OCI-LY1 (cell line): Measurements from ENCODE around the gene DOK5.

ENCODE experiments used
- H2AFZ ChIP-seq: fragments of 200-600 bp; sonication (generic), shearing (Covaris generic); 2 replicates; pipeline ENCODE4 v1.6.0; 2014; ENCODE audit warnings: antibody characterized with exemption, mild to moderate bottlenecking, low read length
- H3F3A ChIP-seq: fragments of 200-600 bp; sonication (generic), shearing (Covaris generic); 2 replicates; pipeline ENCODE4 v1.6.0; 2014; ENCODE audit warnings: mild to moderate bottlenecking, antibody characterized with exemption, low read length, moderate library complexity; ENCODE audit not compliant: insufficient read depth
- H3K27ac ChIP-seq: fragments of 200-600 bp; sonication (generic); 2 replicates; pipeline ENCODE4 v1.5.1; 2014; ENCODE audit warnings: low read length, mixed run types, mild to moderate bottlenecking, low read depth; ENCODE audit not compliant: poor library complexity, severe bottlenecking
- H3K27me3 ChIP-seq: fragments of 200-600 bp; sonication (generic); 2 replicates; pipeline ENCODE4 v1.6.0; 2014; ENCODE audit warnings: antibody characterized with exemption, mild to moderate bottlenecking, low read length, moderate library complexity; ENCODE audit not compliant: insufficient read depth
- H3K36me3 ChIP-seq: fragments of 200-600 bp; sonication (generic); 2 replicates; pipeline ENCODE4 v1.6.1; 2014; ENCODE audit warnings: mild to moderate bottlenecking, antibody characterized with exemption, low read length, moderate library complexity, mixed read lengths; ENCODE audit not compliant: insufficient read depth
- H3K4me1 ChIP-seq: fragments of 200-600 bp; sonication (generic); 2 replicates; pipeline ENCODE4 v1.5.1; 2014; ENCODE audit warnings: mild to moderate bottlenecking, low read length, moderate library complexity; ENCODE audit not compliant: insufficient read depth, severe bottlenecking
- H3K4me2 ChIP-seq: fragments of 200-600 bp; sonication (generic), shearing (Covaris generic); 2 replicates; pipeline ENCODE4 v1.6.1; 2014; ENCODE audit warnings: low read length
- H3K4me3 ChIP-seq: fragments of 200-600 bp; sonication (generic); 2 replicates; pipeline ENCODE4 v1.5.1; 2014; ENCODE audit warnings: low read length, low read depth, mild to moderate bottlenecking, mixed read lengths; ENCODE audit not compliant: poor library complexity, severe bottlenecking
- H3K79me2 ChIP-seq: fragments of 200-600 bp; shearing (Covaris generic); 2 replicates; pipeline ENCODE4 v1.6.1; 2016; ENCODE audit warnings: mixed run types, low read length, mixed read lengths; ENCODE audit not compliant: insufficient read depth
- H3K9ac ChIP-seq: fragments of 200-600 bp; sonication (generic), shearing (Covaris generic); 2 replicates; pipeline ENCODE4 v1.6.1; 2014; ENCODE audit warnings: mild to moderate bottlenecking, low read length, mixed read lengths
- H3K9me2 ChIP-seq: fragments of 200-600 bp; sonication (generic), shearing (Covaris generic); 2 replicates; pipeline ENCODE4 v1.6.1; 2014; ENCODE audit warnings: low read depth, mild to moderate bottlenecking, low read length, mixed read lengths
- H3K9me3 ChIP-seq: fragments of 200-600 bp; shearing (Covaris generic); 2 replicates; pipeline ENCODE4 v1.6.1; 2014; ENCODE audit warnings: low read length, mixed read lengths
- H4K20me1 ChIP-seq: fragments of 200-600 bp; sonication (generic), shearing (Covaris generic); 2 replicates; pipeline ENCODE4 v1.6.0; 2016; ENCODE audit warnings: mild to moderate bottlenecking, low read length; ENCODE audit not compliant: insufficient read depth
- EZH2 ChIP-seq: fragments of 200-600 bp; sonication (generic), shearing (Covaris generic); IDR thresholded peaks from 2 replicates; pipeline ENCODE4 v1.8.0; 2017; ENCODE audit warnings: borderline replicate concordance, mixed run types, mild to moderate bottlenecking, antibody characterized with exemption, low read length, moderate library complexity, mixed read lengths
- TF ChIP-seq, protein P1 (sequence below): fragments of 200-600 bp; sonication (generic), shearing (Covaris generic); IDR thresholded peaks from 2 replicates; pipeline ENCODE4 v1.5.1; 2017; ENCODE audit warnings: mild to moderate bottlenecking, antibody characterized with exemption, low read length, moderate library complexity, mixed read lengths

Gene DOK5

DNA sequence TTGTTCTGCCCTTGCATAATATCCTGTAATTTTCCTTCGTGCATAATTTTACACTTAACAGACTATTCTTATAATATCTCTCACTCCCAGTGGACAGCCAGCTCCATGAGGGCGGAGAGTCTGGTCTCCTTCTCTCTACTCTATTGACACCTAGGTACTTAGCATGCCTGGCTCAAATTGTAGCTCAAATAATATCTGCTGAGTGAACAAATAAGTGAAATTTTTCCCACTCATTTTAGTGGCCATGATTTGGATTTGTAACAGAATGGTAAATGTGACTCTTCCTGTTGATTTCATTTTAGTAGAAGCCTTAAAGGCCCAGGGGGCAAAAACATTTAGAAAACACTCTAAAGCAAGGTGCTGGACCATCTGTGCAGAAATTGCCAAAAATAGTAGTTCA, 7.8 kb upstream of the DOK5 start:
- Histone ChIP-seq H3K4me3 (no peak overlapping the region), H3K79me2 (no peaks in the 10 kb centered on the region), H2AFZ (no peak overlapping the region), H3K9me3 (no peaks in the 10 kb centered on the region), H3K27ac (no peak overlapping the region), H3F3A (no peaks in the 10 kb centered on the region), H3K9ac (no peak overlapping the region), H3K27me3 (no peaks in the 10 kb centered on the region), H3K4me1 (no peaks in the 10 kb centered on the region), H4K20me1 (no peaks in the 10 kb centered on the region), H3K36me3 (no peaks in the 10 kb centered on the region), H3K4me2 (no peak overlapping the region), H3K9me2 (no peaks in the 10 kb centered on the region)
- TF ChIP-seq EZH2, result no peak
- TF ChIP-seq, protein P1, sequence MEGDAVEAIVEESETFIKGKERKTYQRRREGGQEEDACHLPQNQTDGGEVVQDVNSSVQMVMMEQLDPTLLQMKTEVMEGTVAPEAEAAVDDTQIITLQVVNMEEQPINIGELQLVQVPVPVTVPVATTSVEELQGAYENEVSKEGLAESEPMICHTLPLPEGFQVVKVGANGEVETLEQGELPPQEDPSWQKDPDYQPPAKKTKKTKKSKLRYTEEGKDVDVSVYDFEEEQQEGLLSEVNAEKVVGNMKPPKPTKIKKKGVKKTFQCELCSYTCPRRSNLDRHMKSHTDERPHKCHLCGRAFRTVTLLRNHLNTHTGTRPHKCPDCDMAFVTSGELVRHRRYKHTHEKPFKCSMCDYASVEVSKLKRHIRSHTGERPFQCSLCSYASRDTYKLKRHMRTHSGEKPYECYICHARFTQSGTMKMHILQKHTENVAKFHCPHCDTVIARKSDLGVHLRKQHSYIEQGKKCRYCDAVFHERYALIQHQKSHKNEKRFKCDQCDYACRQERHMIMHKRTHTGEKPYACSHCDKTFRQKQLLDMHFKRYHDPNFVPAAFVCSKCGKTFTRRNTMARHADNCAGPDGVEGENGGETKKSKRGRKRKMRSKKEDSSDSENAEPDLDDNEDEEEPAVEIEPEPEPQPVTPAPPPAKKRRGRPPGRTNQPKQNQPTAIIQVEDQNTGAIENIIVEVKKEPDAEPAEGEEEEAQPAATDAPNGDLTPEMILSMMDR, result no peak

DNA sequence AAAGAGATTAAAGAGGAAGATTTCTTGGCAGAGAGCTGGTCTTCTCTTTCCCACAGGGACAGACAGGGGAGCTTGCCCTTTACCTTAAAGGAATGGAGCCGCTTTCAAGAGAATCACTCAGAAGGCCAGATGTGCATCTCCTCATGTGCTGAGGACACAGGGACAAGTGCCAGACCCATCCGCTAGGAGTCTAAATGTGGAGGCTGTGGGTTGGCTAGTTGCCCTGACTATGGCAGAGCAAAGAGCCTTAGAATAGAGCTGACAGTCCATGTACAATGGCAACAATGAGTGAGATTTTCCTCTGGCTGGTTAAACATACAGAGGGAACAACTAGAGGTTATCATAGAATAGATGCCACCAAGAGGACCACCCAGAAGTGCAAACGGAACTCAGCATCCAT, 7.3 kb upstream of the DOK5 start:
- Histone ChIP-seq H3K4me3 (no peak overlapping the region), H3K9ac (no peak overlapping the region), H3K27me3 (no peaks in the 10 kb centered on the region), H4K20me1 (no peaks in the 10 kb centered on the region), H3F3A (no peaks in the 10 kb centered on the region), H2AFZ (no peak overlapping the region), H3K9me2 (no peaks in the 10 kb centered on the region), H3K27ac (no peak overlapping the region), H3K79me2 (no peaks in the 10 kb centered on the region), H3K4me2 (no peak overlapping the region), H3K4me1 (no peaks in the 10 kb centered on the region), H3K9me3 (no peaks in the 10 kb centered on the region), H3K36me3 (no peaks in the 10 kb centered on the region)
- TF ChIP-seq, protein P1, result no peak
- TF ChIP-seq EZH2, result no peak

DNA sequence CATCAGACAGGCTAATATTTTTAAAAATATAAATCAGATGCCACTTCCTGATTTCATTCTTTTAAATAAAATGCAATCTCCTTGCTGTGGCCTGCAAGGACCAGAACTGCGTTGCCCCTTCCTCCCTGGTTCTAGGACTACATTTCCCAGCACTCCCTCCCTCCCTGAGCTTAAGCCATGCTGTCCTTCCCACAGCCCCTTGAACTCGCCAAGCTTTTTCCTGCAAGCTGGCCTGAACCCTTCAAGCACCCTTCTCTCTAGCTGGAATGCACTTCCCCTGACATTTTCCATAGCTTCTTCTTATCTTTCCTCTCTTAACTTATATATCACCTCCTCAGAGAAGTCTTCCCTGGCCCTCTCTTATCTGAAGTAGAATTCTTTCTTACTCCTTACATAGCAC, 6.1 kb upstream of the DOK5 start:
- Histone ChIP-seq H3K27ac (no peak overlapping the region), H3K79me2 (no peaks in the 10 kb centered on the region), H3K9ac (no peak overlapping the region), H3K9me2 (no peaks in the 10 kb centered on the region), H3K4me1 (no peaks in the 10 kb centered on the region), H3K9me3 (no peaks in the 10 kb centered on the region), H3K4me3 (no peak overlapping the region), H2AFZ (no peak overlapping the region), H4K20me1 (no peaks in the 10 kb centered on the region), H3K27me3 (no peaks in the 10 kb centered on the region), H3K36me3 (no peaks in the 10 kb centered on the region), H3F3A (no peaks in the 10 kb centered on the region), H3K4me2 (no peak overlapping the region)
- TF ChIP-seq, protein P1, result no peak
- TF ChIP-seq EZH2, result no peak
